Frontal cortex (tissue), 1 donor: ENCODE measurements around the gene MAPRE3. TPM values are rescaled to one million over a fixed set of nuclear protein-coding genes. Genes with fewer than 3 reads are reported as not detected.

ENCODE experiments used
- total RNA-seq: library from RNA; depleted of rRNA; stranded (reverse); fragments of >200 nt; gene quantifications from one replicate; pipeline ENCODE4 v1.2.3, GENCODE V29; 2014

The MAPRE3 gene
- total RNA-seq, 1 donor from 2014 or later = 13.9 TPM

Other genes with a start within 250 kb of the MAPRE3 start
- gene SLC35F6, start 206.4 kb upstream of the MAPRE3 start, total RNA-seq = 17.5 TPM
- gene CENPA, start 184.6 kb upstream of the MAPRE3 start, total RNA-seq = 1.2 TPM
- gene DPYSL5, start 122.5 kb upstream of the MAPRE3 start, total RNA-seq = 101 TPM
- gene TMEM214, start 62.3 kb downstream of the MAPRE3 start, total RNA-seq = 7.7 TPM
- gene AGBL5, start 81.0 kb downstream of the MAPRE3 start, total RNA-seq = 13.5 TPM
- 163 TPM for gene OST4, start 101.0 kb downstream of the MAPRE3 start, total RNA-seq
- gene EMILIN1, start 108.0 kb downstream of the MAPRE3 start, total RNA-seq = 4.1 TPM
- 4.9 TPM for gene KHK, start 116.1 kb downstream of the MAPRE3 start, total RNA-seq
- 18.3 TPM for gene CGREF1, start 148.5 kb downstream of the MAPRE3 start, total RNA-seq
- 0.41 TPM for gene ABHD1, start 153.2 kb downstream of the MAPRE3 start, total RNA-seq
- gene PREB, start 164.0 kb downstream of the MAPRE3 start, total RNA-seq = 20.8 TPM
- gene PRR30, start 168.8 kb downstream of the MAPRE3 start, total RNA-seq = not detected
- not detected for gene TCF23, start 178.4 kb downstream of the MAPRE3 start, total RNA-seq
- gene ATRAID, start 241.4 kb downstream of the MAPRE3 start, total RNA-seq = 37.5 TPM
- 17.1 TPM for gene SLC5A6, start 241.6 kb downstream of the MAPRE3 start, total RNA-seq
- gene CAD, start 246.7 kb downstream of the MAPRE3 start, total RNA-seq = 13.9 TPM